ENCODE measurements around the gene AXL.

AXL gene

GRCh38 chr19:41189425-41190065 lies 29.5 kb upstream of the AXL start:
- Histone ChIP-seq H2AFZ (ENCODE audit: low read depth, low read length) (no peak overlapping the region), H3K27ac (ENCODE audit: low read length) (no peak overlapping the region), H4K20me1 (ENCODE audit: insufficient read depth, low read length) (no peaks in the 10 kb centered on the region), H3K9ac (ENCODE audit: low read length) (no peak overlapping the region), H3K4me2 (ENCODE audit: low read length) (no peak overlapping the region), H3K27me3 (ENCODE audit: low read depth, low read length) (peaks cover 4% of the 10 kb centered on the region; the same call in 1 of the 2 replicates), H3K4me1 (ENCODE audit: low read length) (0 out of 2 replicates have a peak, but pooled peaks cover 7% of the 10 kb centered on the region), H3K36me3 (replicated peaks; ENCODE audit: low read depth, low read length) (no peaks in the 10 kb centered on the region), H3K79me2 (ENCODE audit: low read length) (no peaks in the 10 kb centered on the region), H3K4me3 (ENCODE audit: low read length) (no peak overlapping the region), H3K9me3 (ENCODE audit: insufficient read depth, low read length) (no peaks in the 10 kb centered on the region)
- no peak for TF ChIP-seq EZH2phosphoT487 (IDR thresholded peaks at IDR 0.05; ENCODE audit: low read depth)
- TF ChIP-seq, protein P1, sequence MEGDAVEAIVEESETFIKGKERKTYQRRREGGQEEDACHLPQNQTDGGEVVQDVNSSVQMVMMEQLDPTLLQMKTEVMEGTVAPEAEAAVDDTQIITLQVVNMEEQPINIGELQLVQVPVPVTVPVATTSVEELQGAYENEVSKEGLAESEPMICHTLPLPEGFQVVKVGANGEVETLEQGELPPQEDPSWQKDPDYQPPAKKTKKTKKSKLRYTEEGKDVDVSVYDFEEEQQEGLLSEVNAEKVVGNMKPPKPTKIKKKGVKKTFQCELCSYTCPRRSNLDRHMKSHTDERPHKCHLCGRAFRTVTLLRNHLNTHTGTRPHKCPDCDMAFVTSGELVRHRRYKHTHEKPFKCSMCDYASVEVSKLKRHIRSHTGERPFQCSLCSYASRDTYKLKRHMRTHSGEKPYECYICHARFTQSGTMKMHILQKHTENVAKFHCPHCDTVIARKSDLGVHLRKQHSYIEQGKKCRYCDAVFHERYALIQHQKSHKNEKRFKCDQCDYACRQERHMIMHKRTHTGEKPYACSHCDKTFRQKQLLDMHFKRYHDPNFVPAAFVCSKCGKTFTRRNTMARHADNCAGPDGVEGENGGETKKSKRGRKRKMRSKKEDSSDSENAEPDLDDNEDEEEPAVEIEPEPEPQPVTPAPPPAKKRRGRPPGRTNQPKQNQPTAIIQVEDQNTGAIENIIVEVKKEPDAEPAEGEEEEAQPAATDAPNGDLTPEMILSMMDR (IDR thresholded peaks at IDR 0.05; ENCODE audit: low read depth, low read length), result no peak

- Histone ChIP-seq H3K4me2 (ENCODE audit: low read length) (no peak within 1 kb of the TSS), H3K36me3 (replicated peaks; ENCODE audit: low read depth, low read length) (no peaks in the 10 kb centered on the region), H3K27ac (ENCODE audit: low read length) (no peak within 1 kb of the TSS), H2AFZ (ENCODE audit: low read depth, low read length) (peak within 1 kb of the TSS; percentile 74; the same call in 1 of the 2 replicates), H3K79me2 (ENCODE audit: low read length) (no peaks in the 10 kb centered on the region), H3K27me3 (ENCODE audit: low read depth, low read length) (peaks cover 4% of the 10 kb centered on the region; the same call in 1 of the 2 replicates), H3K9ac (ENCODE audit: low read length) (no peak within 1 kb of the TSS), H3K4me3 (ENCODE audit: low read length) (no peak within 1 kb of the TSS), H3K9me3 (ENCODE audit: insufficient read depth, low read length) (no peaks in the 10 kb centered on the region), H4K20me1 (ENCODE audit: insufficient read depth, low read length) (no peaks in the 10 kb centered on the region), H3K4me1 (ENCODE audit: low read length) (peaks cover 18% of the 10 kb centered on the region)
- TF ChIP-seq, protein P1 (IDR thresholded peaks at IDR 0.05; ENCODE audit: low read depth, low read length), result no peak
- no peak for TF ChIP-seq EZH2phosphoT487 (IDR thresholded peaks at IDR 0.05; ENCODE audit: low read depth)
Observed at GRCh38 chr19:41192574-41193429, 26.2 kb upstream of the AXL start, which contains the start of gene CYP2S1. CYP2S1 (plus strand) TSS chr19:41193219; CDS start chr19:41193265, 46 bp downstream.

DNA sequence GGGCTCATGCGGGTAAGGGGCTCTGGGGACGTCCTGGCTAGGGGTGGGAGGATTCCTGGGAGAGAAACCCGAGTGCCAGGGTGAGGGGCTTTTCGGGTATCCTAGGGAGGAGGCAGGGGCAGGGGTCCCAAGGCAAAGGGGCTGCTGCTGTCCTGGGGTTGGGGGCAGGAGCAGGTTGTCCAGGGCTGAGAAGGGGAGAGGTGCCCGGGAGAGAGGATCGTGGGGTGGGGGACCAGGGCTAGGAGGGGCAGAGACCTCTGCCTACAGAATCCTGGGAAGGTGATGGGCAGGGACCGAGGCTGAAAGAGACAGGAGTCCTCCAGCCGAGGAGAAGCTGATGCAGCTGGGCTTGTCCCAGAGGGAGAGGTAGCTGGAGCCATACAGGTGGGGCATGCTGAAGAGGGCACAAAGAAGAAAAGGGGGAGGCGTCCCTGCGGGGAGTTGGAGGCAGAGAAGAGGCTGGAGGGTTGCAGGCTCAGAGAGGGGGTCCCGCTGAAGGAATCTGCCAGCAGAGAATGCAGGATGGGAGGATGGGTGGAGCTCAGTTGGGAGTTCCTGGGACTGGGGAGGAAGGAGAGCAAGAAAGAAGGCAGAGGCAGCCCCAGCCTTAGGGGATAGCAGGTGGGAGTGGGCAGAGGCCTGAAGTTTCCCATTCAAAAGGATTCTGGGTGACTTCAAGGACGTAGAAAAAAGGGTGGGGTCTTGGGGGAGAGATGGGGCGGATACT lies 25.4 kb upstream of the AXL start:
- no peaks in the 10 kb centered on the region for H3K36me3 ChIP-seq (replicated peaks; ENCODE audit: low read depth, low read length)
- no peak overlapping the region for H3K4me2 ChIP-seq (ENCODE audit: low read length)
- peaks cover 6% of the 10 kb centered on the region; the same call in 1 of the 2 replicates for H3K27me3 ChIP-seq (ENCODE audit: low read depth, low read length)
- H2AFZ ChIP-seq (ENCODE audit: low read depth, low read length), result no peak overlapping the region
- no peak overlapping the region for H3K4me3 ChIP-seq (ENCODE audit: low read length)
- no peak overlapping the region for H3K9ac ChIP-seq (ENCODE audit: low read length)
- no peak for TF ChIP-seq EZH2phosphoT487 (IDR thresholded peaks at IDR 0.05; ENCODE audit: low read depth)
- TF ChIP-seq, protein P1 (IDR thresholded peaks at IDR 0.05; ENCODE audit: low read depth, low read length), result no peak
- no peaks in the 10 kb centered on the region for H4K20me1 ChIP-seq (ENCODE audit: insufficient read depth, low read length)
- no peaks in the 10 kb centered on the region for H3K79me2 ChIP-seq (ENCODE audit: low read length)
- H3K9me3 ChIP-seq (ENCODE audit: insufficient read depth, low read length), result no peaks in the 10 kb centered on the region
- peaks cover 18% of the 10 kb centered on the region for H3K4me1 ChIP-seq (ENCODE audit: low read length)
- no peak overlapping the region for H3K27ac ChIP-seq (ENCODE audit: low read length)

Data from OCI-LY3 (cell line).